HG02973 (cell line): ENCODE results near the gene TK1.
A peak's percentile ranks its signal among the peaks of the same experiment; 100 is the strongest.

Experiments
- ATAC-seq: cut with Tn5 transposase; IDR thresholded peaks from one replicate; pipeline ENCODE4 v1.9.1; 2021; ENCODE audit warnings: moderate library complexity; ENCODE audit not compliant: unreplicated experiment

Gene TK1

GRCh38 chr17:78135858-78136500 is 50.9 kb downstream of the TK1 start:
- no peak for ATAC-seq

DNA sequence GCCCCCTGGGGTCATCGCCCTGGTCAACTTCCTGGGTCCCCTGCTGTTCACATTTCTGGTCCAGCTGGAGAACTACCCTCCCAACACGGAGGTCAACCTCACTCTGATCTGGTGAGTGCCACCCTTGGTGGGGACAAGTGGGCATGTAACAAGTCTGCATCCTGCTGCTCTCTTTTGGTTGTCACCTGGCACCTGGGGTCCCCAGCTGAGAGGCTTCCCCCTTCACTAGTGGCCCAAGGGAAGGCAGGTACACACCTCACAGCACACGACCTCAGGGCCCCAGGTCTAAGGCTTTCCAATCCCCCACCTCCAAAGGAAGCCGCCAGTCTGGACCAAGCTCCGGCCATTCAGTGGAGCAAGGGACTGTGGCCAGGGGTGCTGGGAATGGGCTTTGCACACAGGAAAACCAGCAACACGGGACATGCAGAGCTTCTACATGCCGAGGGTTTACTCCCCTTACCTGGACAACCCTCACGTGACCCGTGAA is 51.9 kb downstream of the TK1 start:
- no peak for ATAC-seq

- ATAC-seq, result no peak
Measured at GRCh38 chr17:78133971-78134898, 52.6 kb downstream of the TK1 start.

DNA sequence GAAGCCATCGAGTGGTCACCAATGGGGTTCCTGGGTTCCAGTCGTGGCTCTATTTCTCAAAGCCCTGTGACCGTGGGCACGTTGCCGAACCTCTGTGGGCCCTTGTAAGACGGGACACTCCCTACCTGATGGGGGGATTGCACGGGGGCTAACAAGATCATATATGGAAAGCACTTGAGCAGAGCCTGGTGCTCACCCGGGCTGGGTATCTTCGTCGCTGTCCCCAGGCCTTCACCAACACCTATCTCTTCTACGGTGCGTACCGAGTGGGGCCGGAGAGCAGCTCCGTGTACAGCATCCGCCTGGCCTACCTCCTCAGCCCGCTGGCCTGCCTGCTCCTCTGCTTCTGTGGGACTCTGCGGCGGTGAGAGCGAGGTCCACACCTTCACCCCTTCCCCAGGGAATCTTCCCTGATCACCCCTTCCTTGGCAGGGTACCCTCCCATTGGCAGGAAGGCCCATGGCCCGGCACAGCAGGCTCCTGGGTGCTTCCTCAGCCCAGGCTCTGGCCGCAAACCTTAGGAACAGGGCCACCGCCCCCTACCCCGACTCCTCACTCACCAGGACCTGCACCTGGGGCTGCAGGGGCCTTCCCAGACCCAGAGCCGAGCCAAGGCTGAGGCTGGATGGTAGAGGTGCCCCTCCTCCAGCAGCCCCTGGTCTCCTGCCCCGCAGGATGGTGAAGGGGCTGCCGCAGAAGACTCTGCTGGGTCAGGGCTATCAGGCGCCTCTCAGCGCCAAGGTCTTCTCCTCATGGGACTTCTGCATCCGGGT is 53.5 kb downstream of the TK1 start:
- no peak for ATAC-seq

- ATAC-seq, result no peak
Measured at GRCh38 chr17:78132767-78133178, 54.1 kb downstream of the TK1 start.

- no peak for ATAC-seq
Measured at GRCh38 chr17:78132084-78132676, 54.7 kb downstream of the TK1 start.

GRCh38 chr17:78131172-78132083 is 55.4 kb downstream of the TK1 start:
- no peak for ATAC-seq

DNA sequence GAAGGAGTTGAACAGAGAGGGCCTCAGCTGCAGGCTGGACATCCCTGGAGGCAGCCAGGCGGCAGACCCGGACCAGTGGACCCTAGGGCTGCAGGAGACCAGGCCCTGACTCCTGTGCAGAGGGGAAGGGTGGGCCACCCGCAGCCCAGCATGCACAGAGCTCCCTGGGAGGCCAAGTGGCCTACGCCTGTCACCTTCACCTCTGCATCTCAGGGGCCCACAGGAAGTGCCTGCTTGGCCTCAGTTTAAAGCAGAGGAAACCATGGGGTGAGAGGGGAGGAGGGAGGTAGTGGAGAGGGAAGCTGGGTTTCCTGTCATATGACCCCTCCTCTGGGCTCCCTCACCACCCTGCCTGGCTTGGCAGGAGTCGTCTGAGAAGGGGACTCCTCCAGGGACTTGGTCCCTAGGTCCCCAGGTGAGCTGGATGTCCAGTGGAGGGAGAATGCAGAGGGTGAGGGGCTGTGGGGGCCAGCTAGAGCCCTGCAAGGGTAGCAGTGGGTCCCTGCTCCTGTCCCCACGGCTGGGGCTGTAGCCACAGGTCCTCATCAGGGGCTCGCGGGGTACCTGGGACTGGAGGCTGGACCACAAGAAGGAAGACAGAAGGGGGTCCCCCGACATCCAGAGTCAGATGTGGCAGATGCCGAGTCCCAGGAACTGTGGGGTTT is 56.3 kb downstream of the TK1 start, which contains the start of gene TMC8:
TSS of gene TMC8 (plus strand) at position 335 of the 665 bp plus-strand sequence. CDS start 818 bp downstream, outside the sequence.
- ATAC-seq, result peak; percentile 23

GRCh38 chr17:78130090-78130436 is 56.8 kb downstream of the TK1 start:
- ATAC-seq, result no peak

- ATAC-seq, result no peak
Measured at GRCh38 chr17:78129351-78130089, 57.3 kb downstream of the TK1 start.

GRCh38 chr17:78128551-78129350 is 58.1 kb downstream of the TK1 start, which contains the start of gene TMC6:
TMC6 (minus strand) TSS chr17:78128755; CDS start chr17:78126832, 1,923 bp downstream.
- no peak for ATAC-seq

DNA sequence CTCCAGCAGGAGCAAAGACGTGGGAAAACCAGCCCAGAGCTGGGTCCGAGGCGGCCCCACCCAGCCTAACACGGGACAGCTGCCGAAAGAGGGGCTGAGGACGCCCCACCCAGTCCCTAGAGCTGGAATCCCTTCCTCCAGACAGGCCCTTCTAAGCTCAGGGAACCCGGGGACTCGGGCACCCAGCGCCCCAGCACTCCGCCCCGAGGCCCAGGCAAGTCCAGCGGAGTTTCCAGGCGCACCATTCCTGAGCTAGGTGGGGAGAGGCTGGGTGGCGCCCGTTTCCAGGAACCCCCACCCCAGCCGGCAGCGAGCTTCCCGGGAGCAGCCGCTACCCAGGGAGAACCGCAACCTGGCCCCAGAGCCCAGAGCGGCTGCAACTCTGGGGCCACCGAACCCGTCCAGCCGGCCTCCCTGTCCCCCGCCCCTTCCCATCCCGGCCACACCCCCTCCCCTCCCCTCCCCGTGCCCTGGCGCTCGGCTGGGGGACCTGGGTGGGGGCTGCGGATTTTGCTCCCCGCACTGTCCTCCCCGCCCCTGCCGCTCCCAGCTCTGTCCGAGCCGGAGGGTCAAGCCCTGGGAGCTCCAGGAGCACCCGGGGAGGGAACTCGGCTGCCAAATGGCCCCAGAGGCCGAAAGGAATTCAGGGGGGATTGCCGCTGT is 58.8 kb downstream of the TK1 start:
- ATAC-seq, result no peak

- no peak for ATAC-seq
Measured at GRCh38 chr17:78127239-78127887, 59.5 kb downstream of the TK1 start.

GRCh38 chr17:78126895-78127238 is 60.0 kb downstream of the TK1 start:
- ATAC-seq, result no peak

DNA sequence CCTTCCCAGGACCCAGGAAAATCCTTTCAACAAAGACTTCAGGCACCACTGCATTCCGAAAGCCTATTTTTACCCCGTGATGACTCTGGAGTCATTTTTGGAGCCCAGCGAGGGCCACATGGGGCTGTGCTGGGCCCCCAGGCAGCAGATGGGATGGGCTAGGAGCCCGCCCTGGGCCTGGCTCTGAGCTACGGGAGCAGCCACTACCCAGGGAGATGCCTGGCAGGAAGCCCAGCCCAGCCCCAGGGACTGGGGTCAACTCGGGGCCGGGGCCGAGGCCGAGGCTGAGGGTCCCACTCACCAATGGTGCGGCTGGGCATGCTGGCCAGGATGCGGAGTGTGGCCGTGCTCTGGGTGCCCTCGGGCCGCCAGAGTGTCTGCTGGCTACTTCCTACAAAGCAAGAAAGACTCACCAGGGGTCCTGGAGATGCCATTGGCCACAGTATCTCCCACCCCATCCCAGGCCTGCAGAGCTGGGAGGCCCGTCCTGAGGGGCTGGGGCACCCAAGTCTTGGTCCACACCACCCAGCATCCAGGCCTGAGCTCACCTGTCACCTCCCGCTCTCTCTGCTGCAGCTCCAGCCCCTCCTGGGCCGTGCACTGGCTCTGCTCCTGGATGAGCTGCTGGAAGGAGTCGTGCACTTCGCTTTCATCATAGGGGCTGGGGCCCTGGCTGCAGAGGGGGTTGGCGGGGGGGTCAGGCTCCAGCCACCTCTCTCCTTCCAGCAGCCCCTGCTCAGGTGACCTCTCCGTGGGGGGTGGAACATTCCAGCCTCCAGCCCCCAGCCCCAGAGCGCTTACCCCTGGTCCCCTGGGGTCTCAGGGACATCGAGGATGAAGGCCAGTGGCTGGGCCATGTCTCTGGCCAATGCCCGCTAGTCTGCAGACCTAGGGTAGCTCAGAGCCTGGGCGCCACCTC is 60.6 kb downstream of the TK1 start:
- ATAC-seq, result no peak
